PC-9 (cell line): Measurements from ENCODE around the gene PITX3.

Experiments
- CTCF ChIP-seq: fragments of 200-600 bp; sonication (generic); conservative IDR thresholded peaks from 2 replicates; pipeline ENCODE4 v1.6.1; 2017; ENCODE audit warnings: mixed run types, antibody characterized with exemption, mild to moderate bottlenecking, moderate library complexity
- EZH2 ChIP-seq: fragments of 200-600 bp; sonication (generic); IDR thresholded peaks from 2 replicates; pipeline ENCODE4 v1.8.0; 2017; ENCODE audit warnings: antibody characterized with exemption, low read depth

GRCh38 chr10:102188298-102188940 is 52.9 kb downstream of the PITX3 start:
- TF ChIP-seq CTCF (no peak), EZH2 (no peak)
